Left lung (tissue), 14 donors: Measurements from ENCODE around the gene CRCP. TPM values are rescaled to one million over a fixed set of nuclear protein-coding genes. Genes with fewer than 3 reads are reported as not detected.
"Not testable (repeated sequence)": the region's sequence is repeated elsewhere in the genome, so short reads cannot be mapped to it uniquely, and the experiment has no call there.

Source experiments
- ATAC-seq: fragments of 200-7000 bp; cut with Tn5 transposase; one replicate; pipeline ENCODE4 v1.9.1; 2020; ENCODE audit warnings: moderate library complexity
- DNase-seq, 4 donors: peaks; one replicate each; pipeline ENCODE4 v3.0.0-alpha.2; 2013 to 2020
- H3K27ac ChIP-seq, 2 donors: fragments of 200-600 bp; sonication (generic) in 1 of 2; one replicate each; pipeline versions ENCODE4 v1.5.0 to v1.8.0; 2020 to 2021
- H3K27me3 ChIP-seq, 2 donors: fragments of 200-600 bp; sonication (generic) in 1 of 2; one replicate each; pipeline versions ENCODE4 v1.5.0 to v1.8.0; 2020 to 2021
- H3K36me3 ChIP-seq, 2 donors: fragments of 200-600 bp; sonication (generic) in 1 of 2; one replicate each; pipeline versions ENCODE4 v1.5.0 to v1.8.0; 2020 to 2021
- H3K4me1 ChIP-seq, 2 donors: fragments of 200-600 bp; one replicate each; pipeline ENCODE4 v1.8.0; 2021
- H3K4me3 ChIP-seq, 2 donors: fragments of 200-600 bp; sonication (generic) in 1 of 2; one replicate each; pipeline versions ENCODE4 v1.5.0 to v1.8.0; 2020 to 2021; ENCODE audit warnings: mild to moderate bottlenecking in 1 of 2
- H3K9me3 ChIP-seq, 2 donors: fragments of 200-600 bp; sonication (generic) in 1 of 2; one replicate each; pipeline versions ENCODE4 v1.5.0 to v1.8.0; 2020 to 2021
- intact Hi-C, 2 donors: fragments of 100-400 bp; cut with DNase I; formaldehyde crosslinking; loops; one replicate each; pipeline versions ENCODE4 v1.11.2 to v1.14.2; 2022
- long read RNA-seq, 12 donors: library from polyadenylated mRNA in 2 of 12; unstranded in 2 of 12; transcript quantifications; one replicate each; pipeline ENCODE4 v2.0.0 and lab custom pipeline, GENCODE V29; 2019 to 2026
- polyA plus RNA-seq, 6 donors: library from polyadenylated mRNA; unstranded; fragments of 120-200 nt; gene quantifications; one replicate each; pipeline ENCODE4 v1.2.1, GENCODE V29; 2013; ENCODE audit not compliant: insufficient read length in 6 of 6
- total RNA-seq, 2 donors: library from RNA; stranded (reverse); fragmentation: NEBNext Ultra II Directional; extraction: Animal tissue kit (Norgen Biotek cat#: 25700); gene quantifications; one replicate each; pipeline ENCODE4 v1.2.1, GENCODE V29; 2021
- TF ChIP-seq, protein P1 (sequence below), 2 donors: fragments of 200-600 bp; sonication (generic) in 1 of 2; IDR thresholded peaks; one replicate each; pipeline versions ENCODE4 v1.5.0 to v1.8.0; 2021; ENCODE audit warnings: antibody characterized with exemption in 2 of 2
- donor health status: DM: no; HTN: yes; CAD: no.
- donor health status: DM: no; HTN: no; CAD: no.

CRCP gene
- total RNA-seq (10 to 100 TPM; 27.1 to 29.4 TPM), polyA plus RNA-seq (10 to 100 TPM; 33.0 to 36.0 (median 34.4) TPM)
- long read RNA-seq, donor 1, transcript CRCP-203 (6 exons, 3,009 nt) = major isoform, 29 of 30 reads
- long read RNA-seq, donor 1, partial matches to known transcripts = 0 of 30 reads
- long read RNA-seq, donor 1, other reads (novel, unspliced or antisense) = 0 of 30 reads
- long read RNA-seq, donor 2, transcript CRCP-203 (6 exons, 3,009 nt) = major isoform, 15 of 33 reads
- long read RNA-seq, donor 2, partial matches to known transcripts = 13 of 33 reads
- long read RNA-seq, donor 2, other reads (novel, unspliced or antisense) = 0 of 33 reads
- long read RNA-seq, donor 3, transcript CRCP-203 (6 exons, 3,009 nt) = major isoform, 19 of 26 reads
- long read RNA-seq, donor 3, transcript CRCP-201 (5 exons, 1,393 nt) = minor isoform, 6 of 26 reads
- long read RNA-seq, donor 3, partial matches to known transcripts = 0 of 26 reads
- long read RNA-seq, donor 3, other reads (novel, unspliced or antisense) = 0 of 26 reads
- long read RNA-seq, donor 4, transcript CRCP-203 (6 exons, 3,009 nt) = major isoform, 5 of 8 reads
- long read RNA-seq, donor 4, partial matches to known transcripts = 0 of 8 reads
- long read RNA-seq, donor 4, other reads (novel, unspliced or antisense) = 1 of 8 reads
- long read RNA-seq, donor 5, transcript CRCP-203 (6 exons, 3,009 nt) = major isoform, 12 of 15 reads
- long read RNA-seq, donor 5, partial matches to known transcripts = 0 of 15 reads
- long read RNA-seq, donor 5, other reads (novel, unspliced or antisense) = 0 of 15 reads
- long read RNA-seq, donor 6, transcript CRCP-203 (6 exons, 3,009 nt) = major isoform, 9 of 12 reads
- long read RNA-seq, donor 6, partial matches to known transcripts = 0 of 12 reads
- long read RNA-seq, donor 6, other reads (novel, unspliced or antisense) = 0 of 12 reads
- long read RNA-seq, donor 7, transcript CRCP-203 (6 exons, 3,009 nt) = major isoform, 5 of 7 reads
- long read RNA-seq, donor 7, partial matches to known transcripts = 0 of 7 reads
- long read RNA-seq, donor 7, other reads (novel, unspliced or antisense) = 0 of 7 reads
- long read RNA-seq, donor 8, transcript CRCP-203 (6 exons, 3,009 nt) = major isoform, 15 of 20 reads
- long read RNA-seq, donor 8, partial matches to known transcripts = 0 of 20 reads
- long read RNA-seq, donor 8, other reads (novel, unspliced or antisense) = 0 of 20 reads
- long read RNA-seq, donor 9 = 0 reads
- long read RNA-seq, donor 10, transcript CRCP-203 (6 exons, 3,009 nt) = major isoform, 10 of 12 reads
- long read RNA-seq, donor 10, partial matches to known transcripts = 1 of 12 reads
- long read RNA-seq, donor 10, other reads (novel, unspliced or antisense) = 0 of 12 reads
- long read RNA-seq, donor 11, transcript CRCP-203 (6 exons, 3,009 nt) = major isoform, 27 of 32 reads
- long read RNA-seq, donor 11, partial matches to known transcripts = 0 of 32 reads
- long read RNA-seq, donor 11, other reads (novel, unspliced or antisense) = 0 of 32 reads
- long read RNA-seq, donor 12, transcript CRCP-203 (6 exons, 3,009 nt) = major isoform, 15 of 17 reads
- long read RNA-seq, donor 12, partial matches to known transcripts = 0 of 17 reads
- long read RNA-seq, donor 12, other reads (novel, unspliced or antisense) = 0 of 17 reads

DNA sequence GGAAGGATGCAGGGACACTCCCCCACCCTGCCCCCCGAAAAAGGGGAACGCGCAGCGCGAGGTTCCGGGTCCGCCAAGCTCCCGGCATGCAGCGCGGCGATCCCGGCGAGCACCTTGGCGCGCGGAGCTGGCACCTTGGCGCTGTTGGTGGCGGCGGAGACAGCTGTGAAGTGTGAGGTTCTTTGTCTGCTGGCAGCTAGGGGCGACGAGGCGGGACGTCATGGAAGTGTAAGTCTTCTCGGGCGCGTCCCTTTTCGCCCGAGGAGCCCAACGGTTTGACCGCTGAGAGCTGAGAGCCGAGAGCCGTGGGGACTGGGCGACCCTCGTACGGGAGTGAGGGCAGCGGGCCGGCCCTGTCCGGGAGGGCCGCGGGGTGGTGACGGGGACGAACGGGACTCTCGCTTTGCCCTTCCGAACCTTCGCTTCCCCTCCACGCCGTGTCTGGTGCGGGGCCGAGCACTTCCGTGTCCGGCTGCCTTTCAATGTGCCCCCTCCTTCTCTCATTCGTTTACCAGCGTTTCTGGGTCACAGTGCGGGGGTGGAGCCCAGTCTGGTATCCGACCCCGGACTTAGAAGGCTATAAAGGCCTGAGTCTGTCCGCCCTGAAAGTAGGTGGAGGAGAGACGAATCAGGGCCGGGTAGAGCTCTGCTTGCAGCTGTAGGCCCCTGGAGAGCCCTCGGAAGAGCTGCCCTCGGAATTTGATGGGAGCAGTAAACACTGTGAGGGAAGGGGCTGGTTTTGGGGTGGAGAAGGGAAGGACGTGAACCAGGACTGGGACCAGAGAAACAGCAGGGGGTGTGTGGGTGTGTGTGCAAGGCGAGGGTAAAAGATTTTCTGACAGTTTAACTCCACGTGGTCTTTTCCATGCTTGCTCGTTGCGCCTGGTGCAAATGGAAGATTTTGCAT is at the start of gene CRCP:
CRCP (plus strand) TSS at position 105 of the 907 bp plus-strand sequence; CDS start at position 221, 116 bp downstream.
- DNase-seq = peak; percentile 77 to 97 (median 84)
- peaks cover 5 to 52% of the 10 kb centered on the region in 2 donors for H3K4me1 ChIP-seq
- TF ChIP-seq, protein P1, sequence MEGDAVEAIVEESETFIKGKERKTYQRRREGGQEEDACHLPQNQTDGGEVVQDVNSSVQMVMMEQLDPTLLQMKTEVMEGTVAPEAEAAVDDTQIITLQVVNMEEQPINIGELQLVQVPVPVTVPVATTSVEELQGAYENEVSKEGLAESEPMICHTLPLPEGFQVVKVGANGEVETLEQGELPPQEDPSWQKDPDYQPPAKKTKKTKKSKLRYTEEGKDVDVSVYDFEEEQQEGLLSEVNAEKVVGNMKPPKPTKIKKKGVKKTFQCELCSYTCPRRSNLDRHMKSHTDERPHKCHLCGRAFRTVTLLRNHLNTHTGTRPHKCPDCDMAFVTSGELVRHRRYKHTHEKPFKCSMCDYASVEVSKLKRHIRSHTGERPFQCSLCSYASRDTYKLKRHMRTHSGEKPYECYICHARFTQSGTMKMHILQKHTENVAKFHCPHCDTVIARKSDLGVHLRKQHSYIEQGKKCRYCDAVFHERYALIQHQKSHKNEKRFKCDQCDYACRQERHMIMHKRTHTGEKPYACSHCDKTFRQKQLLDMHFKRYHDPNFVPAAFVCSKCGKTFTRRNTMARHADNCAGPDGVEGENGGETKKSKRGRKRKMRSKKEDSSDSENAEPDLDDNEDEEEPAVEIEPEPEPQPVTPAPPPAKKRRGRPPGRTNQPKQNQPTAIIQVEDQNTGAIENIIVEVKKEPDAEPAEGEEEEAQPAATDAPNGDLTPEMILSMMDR (IDR thresholded peaks at IDR 0.05) = peak in 1 of 2 donors; percentile 6
- ATAC-seq = peak; percentile 95
- no peaks in the 10 kb centered on the region for H3K27me3 ChIP-seq
- intact Hi-C loops = no loop called here
- peak within 1 kb of the TSS; percentile 86 to 95 for H3K4me3 ChIP-seq
- H3K36me3 ChIP-seq = no peaks in the 10 kb centered on the region
- no peaks in the 10 kb centered on the region for H3K9me3 ChIP-seq
- H3K27ac ChIP-seq = peak within 1 kb of the TSS; percentile 96 to 98

DNA sequence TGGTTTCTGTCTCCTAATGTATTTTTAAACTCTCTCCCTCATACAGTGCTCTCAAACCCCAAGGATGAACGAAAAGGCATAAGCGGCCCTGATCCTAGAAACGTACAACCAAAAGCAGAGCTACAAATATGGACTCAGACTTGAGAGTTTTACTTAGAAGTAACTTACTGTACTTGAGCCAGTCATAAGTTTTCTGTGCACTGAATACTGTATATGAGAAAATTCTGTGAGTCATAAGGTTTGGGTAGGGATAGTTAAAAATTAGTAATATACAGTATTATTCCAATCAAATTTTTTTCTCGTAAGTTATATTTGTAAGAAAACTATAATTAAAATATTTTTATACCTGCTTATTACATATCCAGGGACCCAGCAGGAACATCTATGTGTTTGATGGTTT is 44.9 kb upstream of the CRCP start:
- intact Hi-C loops = no loop called here
- TF ChIP-seq, protein P1 (IDR thresholded peaks at IDR 0.05) = no peak
- Histone ChIP-seq H3K9me3 (no peaks in the 10 kb centered on the region), H3K27ac (no peak overlapping the region), H3K36me3 (no peaks in the 10 kb centered on the region), H3K4me3 (no peak overlapping the region), H3K4me1 (no peaks in the 10 kb centered on the region), H3K27me3 (no peaks in the 10 kb centered on the region)
- ATAC-seq = no peak
- no peak for DNase-seq

DNA sequence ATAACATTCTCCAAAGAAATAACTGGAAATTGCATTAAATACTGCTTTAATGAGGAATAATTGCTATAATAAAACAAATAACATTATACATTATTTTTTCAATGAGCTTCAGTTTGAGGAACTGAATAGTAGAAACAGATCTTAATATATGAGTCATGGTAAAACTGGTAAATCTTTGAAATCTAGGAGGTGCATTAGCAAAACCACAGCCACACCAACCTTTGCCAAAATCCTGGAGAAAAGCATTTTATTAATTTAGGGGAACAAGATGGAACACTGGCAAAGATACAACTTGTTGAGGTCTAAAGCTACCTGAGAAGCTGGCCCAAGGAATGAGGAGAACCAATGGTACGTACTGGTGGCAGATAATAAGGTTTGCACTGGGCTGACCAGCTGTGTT is 44.4 kb upstream of the CRCP start:
- TF ChIP-seq, protein P1 (IDR thresholded peaks at IDR 0.05) = no peak
- DNase-seq (no peak), ATAC-seq (no peak)
- H3K9me3 ChIP-seq = no peaks in the 10 kb centered on the region
- peaks cover 0 to 4% of the 10 kb centered on the region in 2 donors for H3K4me1 ChIP-seq
- H3K4me3 ChIP-seq = no peak overlapping the region
- no peaks in the 10 kb centered on the region for H3K36me3 ChIP-seq
- H3K27me3 ChIP-seq = no peaks in the 10 kb centered on the region
- intact Hi-C loops = no loop called here
- no peak overlapping the region for H3K27ac ChIP-seq

- peaks cover 10 to 16% of the 10 kb centered on the region in 2 donors for H3K4me1 ChIP-seq
- H3K36me3 ChIP-seq, DNase-seq, H3K4me3 ChIP-seq, H3K27me3 ChIP-seq, H3K9me3 ChIP-seq, H3K27ac ChIP-seq, intact Hi-C loops, ATAC-seq: not testable (repeated sequence)
These were observed 42.4 kb upstream of the CRCP start for GRCh38 chr7:66072208-66072607.
